ENCODE measurements around the gene DDR1.

DNA sequence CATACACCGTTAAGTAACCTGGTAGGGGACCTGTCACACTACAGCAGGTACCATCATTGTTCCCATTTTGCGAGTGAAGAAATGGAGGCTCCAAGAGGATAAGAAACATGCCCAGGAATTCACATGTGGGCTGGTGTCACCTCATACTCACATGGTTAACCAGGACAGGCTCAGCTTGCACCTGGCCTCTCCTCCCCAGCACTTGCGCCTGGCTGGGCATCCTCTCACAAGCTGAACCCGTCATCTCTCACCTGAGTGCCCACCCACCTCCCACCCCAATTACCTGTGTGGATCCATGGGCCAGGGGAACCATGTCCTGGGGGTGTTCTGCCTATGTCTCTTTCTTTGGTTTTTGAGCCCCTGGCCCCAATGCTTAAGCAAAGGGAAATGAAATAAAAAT lies 46.2 kb downstream of the DDR1 start:
- TF ChIP-seq, protein P1, sequence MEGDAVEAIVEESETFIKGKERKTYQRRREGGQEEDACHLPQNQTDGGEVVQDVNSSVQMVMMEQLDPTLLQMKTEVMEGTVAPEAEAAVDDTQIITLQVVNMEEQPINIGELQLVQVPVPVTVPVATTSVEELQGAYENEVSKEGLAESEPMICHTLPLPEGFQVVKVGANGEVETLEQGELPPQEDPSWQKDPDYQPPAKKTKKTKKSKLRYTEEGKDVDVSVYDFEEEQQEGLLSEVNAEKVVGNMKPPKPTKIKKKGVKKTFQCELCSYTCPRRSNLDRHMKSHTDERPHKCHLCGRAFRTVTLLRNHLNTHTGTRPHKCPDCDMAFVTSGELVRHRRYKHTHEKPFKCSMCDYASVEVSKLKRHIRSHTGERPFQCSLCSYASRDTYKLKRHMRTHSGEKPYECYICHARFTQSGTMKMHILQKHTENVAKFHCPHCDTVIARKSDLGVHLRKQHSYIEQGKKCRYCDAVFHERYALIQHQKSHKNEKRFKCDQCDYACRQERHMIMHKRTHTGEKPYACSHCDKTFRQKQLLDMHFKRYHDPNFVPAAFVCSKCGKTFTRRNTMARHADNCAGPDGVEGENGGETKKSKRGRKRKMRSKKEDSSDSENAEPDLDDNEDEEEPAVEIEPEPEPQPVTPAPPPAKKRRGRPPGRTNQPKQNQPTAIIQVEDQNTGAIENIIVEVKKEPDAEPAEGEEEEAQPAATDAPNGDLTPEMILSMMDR (IDR thresholded peaks at IDR 0.05), result no peak
- TF ChIP-seq POLR2A (IDR thresholded peaks at IDR 0.05), result no peak
